GM19372 (cell line): ENCODE data around the gene SLITRK1.

Source experiments
- ATAC-seq: cut with Tn5 transposase; IDR thresholded peaks from one replicate; pipeline ENCODE4 v1.9.1; 2021; ENCODE audit warnings: mild to moderate bottlenecking, low read depth, moderate library complexity; ENCODE audit not compliant: unreplicated experiment

SLITRK1 gene

GRCh38 chr13:83876546-83876945 lies 5.7 kb downstream of the SLITRK1 start:
- ATAC-seq = peak; percentile 79

- no peak for ATAC-seq
These were observed 14.6 kb downstream of the SLITRK1 start for GRCh38 chr13:83867708-83868107.

DNA sequence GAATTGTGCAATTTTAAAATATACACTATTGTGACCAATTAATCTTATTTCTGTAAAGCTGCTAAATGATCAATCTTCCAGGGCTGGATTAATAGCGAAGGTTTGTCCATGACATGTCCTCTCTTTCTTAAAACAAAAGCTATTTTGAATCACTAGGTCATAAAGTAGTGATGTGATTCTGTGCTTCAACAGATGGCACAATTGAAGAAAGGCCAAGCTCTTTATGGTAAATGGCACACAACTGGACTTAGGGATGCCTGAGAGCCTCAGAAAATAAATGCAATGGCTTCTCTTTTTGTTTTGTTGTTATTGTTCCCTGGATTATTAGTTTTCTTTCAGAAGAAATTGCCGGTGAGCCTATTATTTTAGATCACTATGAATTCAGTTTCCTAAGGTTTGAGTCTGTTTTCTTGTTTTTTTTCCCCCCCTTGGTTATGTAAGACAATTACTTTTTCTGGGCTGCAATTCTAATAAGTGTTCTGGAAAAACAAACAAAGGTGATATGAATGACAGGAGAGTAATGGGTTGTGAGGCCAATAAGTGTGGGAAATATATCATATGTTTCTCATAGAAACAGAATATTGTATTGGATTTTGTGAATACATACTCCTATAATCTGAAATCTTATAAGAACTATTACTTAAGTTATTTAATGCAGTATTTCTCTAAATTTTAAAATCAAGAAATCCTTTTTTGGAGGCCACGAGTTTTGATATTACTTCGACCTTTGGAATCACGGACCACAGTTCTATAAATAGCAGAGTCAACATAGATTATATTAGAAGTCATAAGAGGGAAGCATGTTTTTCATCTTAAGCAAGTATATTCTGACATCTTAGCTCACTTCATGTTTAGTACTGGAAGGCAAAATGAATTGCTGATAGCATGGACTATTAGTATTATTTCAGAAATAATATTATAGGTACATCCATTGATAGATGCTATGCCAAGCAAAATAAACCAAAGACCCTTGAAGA lies 16.8 kb downstream of the SLITRK1 start:
- ATAC-seq = no peak

DNA sequence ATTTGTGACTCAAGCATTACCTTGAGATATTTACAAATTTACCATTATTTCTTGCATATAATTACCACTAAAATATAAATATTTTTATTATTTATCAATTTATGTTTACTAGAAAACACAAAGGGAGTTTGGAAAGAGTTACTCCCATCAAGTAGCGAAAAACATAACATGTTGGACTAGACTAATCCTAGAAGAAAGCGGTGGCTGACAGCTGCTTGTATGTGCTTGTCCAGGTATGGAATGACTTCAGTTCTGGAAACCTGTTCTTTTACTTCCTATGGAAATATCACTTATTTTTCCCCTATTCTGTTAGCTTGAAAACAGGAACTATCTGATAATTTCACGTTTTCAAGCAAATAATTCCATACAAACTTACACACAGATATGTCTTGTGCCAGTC lies 28.5 kb downstream of the SLITRK1 start:
- no peak for ATAC-seq

DNA sequence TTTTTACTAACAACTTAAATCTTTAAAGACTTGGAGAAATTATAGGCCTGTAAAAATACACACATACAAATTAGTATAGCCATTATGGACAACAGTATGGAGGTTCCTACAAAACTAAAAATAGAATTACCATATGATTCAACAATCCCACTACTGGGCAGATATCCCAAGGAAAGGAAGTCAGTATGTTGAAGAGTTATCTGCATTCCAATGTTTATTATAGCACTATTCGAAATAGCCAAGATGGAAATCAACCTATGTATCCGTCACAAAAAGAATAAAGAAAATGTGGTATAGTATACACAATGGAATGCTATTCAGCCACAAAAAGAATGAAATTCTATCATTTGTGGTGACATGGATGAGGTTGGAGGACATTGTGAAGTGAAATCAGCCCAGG lies 37.2 kb downstream of the SLITRK1 start:
- no peak for ATAC-seq

DNA sequence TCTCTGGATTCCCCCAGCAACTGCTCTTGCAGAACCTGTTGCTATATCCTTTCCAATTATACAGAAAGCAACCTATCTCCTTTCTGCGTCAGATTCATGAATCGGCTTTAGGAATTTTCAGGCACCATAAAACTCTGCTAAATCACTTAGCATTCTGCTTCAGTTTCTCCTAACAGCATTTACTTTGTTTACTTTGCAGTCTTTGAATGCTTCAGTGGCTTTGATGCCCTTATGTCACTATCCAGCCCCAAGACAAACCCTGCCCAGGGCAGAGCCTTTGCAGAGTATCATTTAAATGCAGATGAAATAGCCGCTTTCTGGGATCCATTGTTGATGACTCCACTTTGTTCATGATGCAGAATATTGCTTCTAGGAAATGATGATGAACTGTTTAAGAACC lies 43.1 kb downstream of the SLITRK1 start:
- ATAC-seq = no peak

DNA sequence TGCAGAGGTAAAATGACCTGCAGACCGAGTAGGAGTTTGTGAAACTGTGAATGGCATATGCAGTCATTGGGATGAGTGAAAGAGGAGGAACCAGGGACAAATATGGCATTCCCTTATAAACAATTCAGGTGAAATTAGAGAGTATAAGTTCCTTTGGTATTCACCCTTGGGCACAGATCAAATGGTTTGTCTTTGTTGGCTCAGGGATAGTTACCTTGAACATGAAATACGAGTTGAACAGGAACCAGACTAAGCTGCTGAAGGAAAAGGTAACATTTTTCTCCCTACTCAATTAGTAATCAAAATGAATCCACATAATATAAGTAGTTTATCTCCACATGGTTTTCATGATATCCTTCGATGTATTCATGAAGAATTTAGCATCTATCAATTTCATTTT lies 50.5 kb downstream of the SLITRK1 start:
- ATAC-seq = no peak

GRCh38 chr13:83829810-83830209 lies 52.5 kb downstream of the SLITRK1 start:
- ATAC-seq = no peak

GRCh38 chr13:83827338-83827737 lies 54.9 kb downstream of the SLITRK1 start:
- ATAC-seq = no peak
